T-helper 22 cell (primary cell): ENCODE results near the gene CACNA1D.
"Not testable (repeated sequence)": the region's sequence is repeated elsewhere in the genome, so short reads cannot be mapped to it uniquely, and the experiment has no call there.

Experiments
- DNase-seq: peaks from one replicate; pipeline ENCODE4 v3.0.0-alpha.2; 2020; ENCODE audit warnings: low read depth

Gene CACNA1D

DNA sequence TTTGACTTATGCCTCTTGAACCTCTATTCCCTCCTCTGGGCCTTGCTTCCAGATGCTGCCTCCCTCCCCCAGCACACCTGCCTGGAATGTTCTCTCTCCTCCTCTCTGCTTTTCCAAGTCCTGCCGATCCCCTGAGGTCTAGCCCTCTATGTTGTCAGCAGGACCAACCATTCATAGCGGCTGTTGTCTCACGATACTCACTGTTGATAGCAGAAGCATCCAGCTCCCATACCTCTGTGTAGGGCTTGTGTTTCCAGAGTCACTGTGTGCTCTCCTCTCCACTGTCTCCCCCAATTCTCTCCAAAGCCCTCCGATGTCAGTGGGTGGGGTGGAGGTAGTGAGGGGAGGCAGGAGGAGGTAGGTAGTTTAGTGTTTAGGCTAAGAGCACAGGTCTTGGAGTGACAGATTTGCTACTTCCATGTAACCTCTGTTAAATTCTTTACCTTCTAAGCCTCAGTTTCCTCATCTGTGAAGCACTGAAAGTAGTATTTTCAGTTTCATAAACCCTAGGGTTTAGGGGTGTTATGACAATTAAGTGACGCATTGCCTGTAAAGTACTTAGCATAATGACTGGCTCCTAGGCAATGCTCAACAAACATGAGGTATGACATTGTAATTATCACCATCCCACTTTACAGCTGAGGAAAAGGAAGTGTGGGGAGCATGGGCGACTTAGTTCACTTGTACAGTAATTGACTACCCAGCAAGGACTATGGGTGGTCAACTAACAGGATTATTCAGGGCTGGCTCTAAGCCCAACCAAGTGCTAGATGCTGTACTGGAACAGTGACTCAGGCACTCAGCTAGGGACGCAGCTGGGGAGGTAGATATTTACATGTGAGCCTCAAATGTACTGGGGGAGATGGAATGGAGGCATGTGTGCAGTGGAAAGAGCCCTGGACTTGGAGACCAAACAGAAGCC is 122.8 kb downstream of the CACNA1D start:
- DNase-seq = no peak

DNA sequence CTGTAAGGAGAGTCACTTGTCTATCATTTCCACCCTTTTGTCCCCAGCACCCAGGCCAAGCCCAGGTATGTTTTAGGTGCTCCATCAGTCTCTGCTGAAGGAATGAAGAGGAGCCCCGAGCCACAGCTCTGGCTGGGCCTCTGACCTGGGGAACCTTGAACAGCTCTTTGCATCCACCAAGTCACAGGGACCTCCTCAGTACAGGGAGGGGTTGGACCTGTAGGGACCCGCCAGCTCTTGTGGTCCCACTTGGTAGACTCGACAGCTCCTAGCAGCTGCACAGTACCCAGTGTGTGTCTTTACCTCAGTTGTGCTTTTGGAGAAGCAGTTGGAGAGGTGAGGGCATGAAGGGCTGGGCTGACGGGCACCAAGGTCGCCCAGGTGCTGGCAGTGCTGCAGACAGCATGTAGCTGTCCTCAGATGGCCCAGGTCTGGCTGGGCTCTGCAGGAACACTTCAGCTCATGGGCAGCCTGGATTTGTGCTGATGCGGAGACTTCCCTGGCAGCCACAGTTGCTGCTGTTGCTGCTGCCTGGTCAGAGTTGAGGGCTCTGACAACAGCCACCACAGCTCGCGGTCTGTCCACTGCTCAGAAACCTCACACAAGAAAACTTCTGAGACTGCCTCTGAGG is 123.6 kb downstream of the CACNA1D start:
- DNase-seq = no peak

DNA sequence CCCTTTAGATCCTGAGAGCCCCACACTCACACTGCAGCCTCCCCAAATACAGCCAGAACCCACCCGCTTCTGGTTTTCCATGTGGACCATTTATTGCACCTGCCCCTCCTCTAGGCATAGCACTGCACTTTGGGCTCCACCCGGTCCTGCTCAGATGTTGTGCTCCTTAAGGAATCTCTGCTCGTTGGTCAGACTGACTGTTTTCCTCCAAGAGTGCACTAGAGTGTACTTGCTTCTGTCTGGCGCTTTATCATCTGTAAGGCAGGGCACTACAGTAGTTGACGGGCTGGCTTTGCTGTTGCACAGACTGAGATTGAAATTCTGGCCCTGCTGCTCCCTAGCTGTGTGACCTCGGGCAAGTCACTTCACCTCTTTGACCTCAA is 124.1 kb downstream of the CACNA1D start:
- no peak for DNase-seq

DNA sequence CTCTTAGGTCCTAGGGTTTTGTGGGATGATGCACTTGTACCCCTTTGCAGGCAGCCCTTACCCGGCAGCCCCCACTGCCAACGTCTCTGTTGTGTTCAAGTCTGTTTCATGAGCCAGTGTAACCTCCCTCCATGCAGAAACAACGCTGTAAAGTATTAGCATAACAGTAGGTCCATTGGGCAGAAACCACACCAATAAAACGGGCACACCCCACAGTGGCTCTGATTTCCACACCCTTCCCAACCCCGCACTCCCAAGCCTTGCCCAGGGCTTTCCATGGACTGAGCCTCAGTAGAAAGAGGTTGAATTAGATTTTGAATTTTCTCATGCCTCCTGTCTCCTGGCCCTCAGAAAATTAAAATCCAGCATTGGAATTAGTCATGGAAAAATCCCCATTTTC is 124.5 kb downstream of the CACNA1D start:
- no peak for DNase-seq

DNA sequence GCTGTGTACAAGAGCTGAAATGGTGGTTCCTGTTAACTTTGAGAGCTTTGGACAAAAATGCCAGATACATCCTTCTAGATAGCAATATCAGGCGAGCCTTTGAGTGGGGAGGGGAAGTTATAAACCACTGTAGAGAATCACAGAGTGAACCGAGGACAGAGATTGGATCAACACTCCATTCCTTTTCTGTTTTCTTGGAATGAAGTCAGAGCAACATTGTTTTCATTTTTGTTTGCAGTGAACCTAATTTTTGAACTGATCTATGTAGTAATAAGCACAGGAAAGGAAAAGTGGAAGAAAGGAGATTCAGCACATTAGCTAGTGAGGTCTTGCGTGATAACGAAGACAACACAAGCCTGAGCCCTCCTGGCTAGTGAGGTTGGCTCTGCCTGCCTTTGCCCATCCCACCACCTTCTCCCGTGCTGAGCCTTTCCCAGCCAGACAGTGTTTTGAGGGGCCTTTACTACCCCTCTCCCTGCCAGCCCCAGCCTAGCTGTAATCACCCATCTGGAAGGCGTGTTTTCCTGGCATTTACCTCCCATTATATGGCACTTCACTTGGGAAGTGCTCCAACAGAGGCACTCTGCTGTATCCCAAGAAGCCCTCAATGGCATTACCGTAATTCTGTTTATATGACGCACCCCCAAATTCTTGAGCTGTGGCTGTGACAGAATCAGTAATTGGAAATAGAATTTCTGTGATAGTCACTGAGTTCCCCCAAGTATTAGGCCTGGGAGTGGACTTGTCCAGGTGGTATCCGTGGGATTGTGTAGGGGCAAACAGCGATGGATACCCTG is 129.8 kb downstream of the CACNA1D start:
- DNase-seq = no peak

DNA sequence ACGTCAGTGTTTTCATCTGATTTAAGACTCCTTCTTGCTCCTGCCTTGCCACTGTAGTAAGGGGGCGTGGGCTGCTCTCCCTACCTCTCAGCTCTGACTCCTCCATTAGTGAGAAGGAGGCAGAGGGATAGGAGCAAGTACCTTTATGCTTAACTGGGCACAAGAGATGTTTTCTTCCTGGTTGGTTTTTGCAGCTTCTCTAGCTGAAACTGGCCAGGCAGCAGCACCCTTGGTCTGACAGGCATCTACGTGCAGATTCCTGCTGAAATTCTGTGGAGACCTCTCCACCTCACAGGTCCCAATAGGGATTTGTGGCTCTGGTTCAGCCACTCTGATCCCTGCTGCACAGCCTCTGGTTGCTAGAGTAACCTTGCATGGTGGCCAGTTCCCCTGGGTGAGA is 132.5 kb downstream of the CACNA1D start:
- no peak for DNase-seq

DNA sequence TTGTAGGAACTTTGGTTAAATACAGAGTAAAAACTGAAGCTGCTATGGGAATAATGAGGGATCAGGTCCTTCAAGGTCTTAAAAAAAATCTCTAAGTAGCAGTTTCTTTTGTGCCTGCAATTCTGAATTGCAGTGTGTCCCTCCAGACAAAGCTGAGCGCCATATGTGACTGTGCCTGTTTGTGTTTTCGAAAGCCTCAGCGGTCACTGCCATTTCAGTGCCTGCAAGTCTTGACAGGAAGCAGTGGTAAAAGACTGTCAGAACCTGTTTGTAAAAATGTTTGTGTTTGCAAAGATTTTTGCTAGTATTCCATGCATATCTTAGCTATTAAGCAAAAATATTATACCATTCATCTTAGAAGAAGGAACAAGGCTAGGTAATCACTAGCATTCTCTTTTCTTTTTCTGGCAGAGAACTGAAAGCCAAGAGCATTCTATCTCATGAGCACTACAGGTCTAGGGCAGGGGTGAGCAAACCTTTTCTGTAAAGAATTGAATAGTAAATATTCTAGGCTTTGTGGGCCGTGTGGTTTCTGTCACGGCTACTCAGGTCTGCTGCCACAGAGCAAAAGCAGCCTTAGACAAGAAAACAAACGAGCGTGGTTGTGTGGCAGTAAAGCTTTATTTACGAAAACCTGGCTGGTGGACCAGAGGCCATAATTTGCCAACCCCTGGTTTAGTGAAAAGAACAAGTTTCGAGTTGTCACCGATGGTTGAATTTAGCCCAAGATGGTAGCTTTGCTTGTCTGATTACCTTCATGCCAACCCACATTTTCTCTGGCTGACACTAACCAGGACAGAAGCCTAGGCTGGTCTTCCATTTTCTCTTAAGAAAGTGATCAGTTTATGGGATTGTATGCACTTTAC is 134.4 kb downstream of the CACNA1D start:
- no peak for DNase-seq

DNA sequence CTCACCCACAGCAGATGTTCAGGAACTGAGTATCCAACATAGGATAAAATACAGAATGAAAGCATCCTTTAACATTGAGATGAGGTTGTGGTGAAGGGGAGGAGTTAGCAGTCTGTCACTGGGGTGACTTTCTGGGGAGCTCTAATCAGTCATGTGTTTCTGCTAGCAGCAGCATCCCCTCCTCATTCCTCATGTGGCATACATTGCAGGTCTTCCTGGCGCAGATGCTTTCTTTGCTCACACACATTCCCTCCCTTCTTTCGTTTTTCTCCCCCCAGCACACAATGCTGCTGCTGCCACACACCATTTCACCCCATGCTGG is 135.0 kb downstream of the CACNA1D start:
- DNase-seq = no peak

DNA sequence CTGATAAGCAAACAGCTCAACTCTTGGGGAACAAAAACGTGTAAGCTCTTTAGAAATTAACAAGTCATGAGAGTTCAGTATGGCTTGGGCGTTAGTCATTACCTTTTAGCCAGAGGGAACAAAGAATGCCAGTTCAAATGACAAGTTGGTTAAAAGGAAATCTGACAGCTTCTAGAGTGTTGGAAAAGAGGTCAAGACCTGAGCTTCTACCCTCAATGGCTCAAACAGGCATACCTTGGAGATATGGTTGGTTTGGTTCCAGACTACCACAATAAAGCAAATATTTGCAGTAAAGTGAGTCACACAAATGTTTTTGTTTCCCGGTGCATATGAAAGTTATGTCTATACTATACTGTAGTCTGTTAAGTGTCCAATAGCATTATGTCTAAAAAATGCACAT is 136.1 kb downstream of the CACNA1D start:
- no peak for DNase-seq

DNA sequence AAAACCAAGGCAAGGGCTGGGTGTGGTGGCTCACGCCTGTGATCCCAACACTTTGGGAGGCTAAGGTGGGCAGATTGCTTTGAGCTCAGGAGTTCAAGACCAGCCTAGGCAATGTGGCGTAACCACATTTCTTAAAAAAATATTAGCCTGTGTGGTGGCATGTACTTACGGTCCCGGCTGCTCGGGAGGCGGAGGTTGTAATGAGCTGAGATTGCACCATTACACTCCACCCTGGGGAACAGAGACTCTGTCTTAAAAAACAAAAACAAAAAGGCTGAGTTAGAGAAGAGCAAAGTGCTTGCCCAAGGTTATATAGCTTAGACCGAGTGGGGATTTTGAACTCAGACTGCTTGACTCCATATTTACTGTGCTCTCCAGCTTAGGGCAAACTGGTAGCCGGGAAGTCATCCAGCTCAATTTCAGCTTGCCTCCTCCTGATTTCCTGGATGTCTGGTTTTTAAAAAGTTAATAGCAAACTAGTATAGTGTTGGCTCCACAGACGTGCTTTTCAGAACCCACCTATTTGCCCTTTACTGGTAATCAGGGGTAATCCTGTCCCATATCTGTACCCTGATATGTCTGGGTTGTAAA is 138.9 kb downstream of the CACNA1D start:
- no peak for DNase-seq

DNA sequence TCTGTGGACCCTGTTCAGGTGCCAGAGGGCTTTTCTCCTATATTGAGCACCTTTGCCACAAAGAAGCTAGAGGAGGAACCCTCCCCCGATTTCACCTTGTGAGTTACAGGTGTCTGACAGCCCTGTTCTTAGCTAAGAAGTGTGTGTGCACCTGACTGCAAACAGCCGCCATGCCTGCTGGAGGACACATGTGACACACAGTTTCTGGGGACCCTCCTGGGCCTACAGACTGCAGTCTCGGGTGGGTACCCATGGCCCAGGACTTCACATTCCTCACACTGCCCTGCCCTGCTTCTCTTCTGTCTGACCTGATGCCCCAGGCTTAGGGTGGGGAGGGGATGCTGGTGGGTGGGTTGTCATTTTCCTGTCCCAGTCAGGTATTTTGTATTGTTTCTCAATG is 140.6 kb downstream of the CACNA1D start:
- DNase-seq = no peak

DNA sequence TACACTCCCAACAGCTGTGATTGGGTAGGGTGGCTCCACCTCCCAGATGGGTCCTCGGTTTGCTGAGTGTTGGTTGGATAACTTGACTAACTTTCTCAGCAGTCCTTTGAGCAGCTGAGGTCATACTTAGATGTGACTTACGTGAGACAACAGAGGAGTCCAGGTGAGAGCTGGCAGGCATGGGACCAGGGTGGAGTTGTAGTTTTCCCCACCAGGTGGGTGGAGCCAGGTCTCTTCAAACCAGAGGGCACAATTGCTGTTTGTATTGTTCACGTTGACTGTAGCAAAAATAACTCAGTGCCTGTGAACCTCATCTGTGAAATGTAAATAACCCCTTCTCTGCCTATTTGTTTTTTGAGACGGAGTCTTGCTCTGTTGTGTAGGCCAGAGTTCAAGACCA is 144.4 kb downstream of the CACNA1D start:
- DNase-seq = not testable (repeated sequence)

DNA sequence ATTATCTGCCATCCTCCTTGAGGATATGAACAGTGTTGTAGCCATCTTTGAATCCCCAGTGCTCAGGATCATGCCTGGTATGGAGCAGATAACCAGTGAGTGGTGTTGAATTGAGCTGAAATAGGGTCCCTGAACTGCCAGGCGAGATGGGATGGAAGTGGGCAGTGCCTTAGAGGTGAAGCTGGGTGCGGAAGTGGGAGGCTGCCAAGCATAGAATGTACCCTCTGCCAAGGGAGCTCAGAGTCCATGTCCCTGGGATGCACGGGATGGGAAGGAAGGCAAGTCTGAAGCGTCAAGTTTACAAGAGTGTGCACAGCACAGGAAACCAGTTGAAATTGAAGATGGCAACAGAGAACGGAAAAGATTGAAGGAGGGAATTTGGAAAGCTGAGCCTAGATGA is 147.0 kb downstream of the CACNA1D start:
- no peak for DNase-seq

DNA sequence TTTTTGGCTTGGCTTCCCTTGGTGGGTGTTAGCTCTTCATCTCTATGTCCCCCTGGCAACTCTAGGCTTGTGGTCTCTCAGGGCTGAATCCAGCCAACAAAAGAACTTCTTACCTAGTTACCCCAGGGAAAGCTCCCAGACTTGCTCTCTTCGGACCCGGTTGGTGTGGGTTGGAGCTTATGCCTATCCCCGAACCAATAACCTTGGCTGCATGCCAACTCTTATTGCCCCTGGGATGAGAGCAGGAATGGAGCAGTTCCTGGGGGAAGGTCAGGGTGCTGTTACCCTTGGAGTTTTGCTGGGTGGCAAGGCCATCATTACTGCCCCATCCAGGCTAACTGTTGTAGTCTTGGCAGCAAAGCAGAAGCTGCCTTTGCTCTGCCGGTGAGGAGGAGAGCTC is 147.8 kb downstream of the CACNA1D start:
- no peak for DNase-seq

DNA sequence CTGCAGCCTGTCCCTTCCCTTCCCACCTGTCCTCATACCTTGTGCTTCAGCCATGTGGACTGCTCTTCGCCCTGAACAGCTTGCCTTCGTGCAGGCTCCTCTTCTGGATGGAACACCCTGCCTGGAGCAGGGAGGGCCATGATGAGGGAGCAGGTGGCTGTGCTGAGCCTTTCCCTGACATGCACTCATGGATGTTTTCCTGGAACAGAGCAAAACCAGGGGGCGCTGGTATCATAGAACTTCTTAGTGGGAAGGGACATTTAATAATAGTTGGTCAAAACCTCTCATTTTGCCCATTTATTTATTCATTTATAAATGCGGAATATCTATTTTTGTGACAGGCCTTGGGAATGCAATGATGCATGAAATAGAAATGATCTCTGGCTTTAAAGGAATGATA is 149.3 kb downstream of the CACNA1D start:
- DNase-seq = no peak

DNA sequence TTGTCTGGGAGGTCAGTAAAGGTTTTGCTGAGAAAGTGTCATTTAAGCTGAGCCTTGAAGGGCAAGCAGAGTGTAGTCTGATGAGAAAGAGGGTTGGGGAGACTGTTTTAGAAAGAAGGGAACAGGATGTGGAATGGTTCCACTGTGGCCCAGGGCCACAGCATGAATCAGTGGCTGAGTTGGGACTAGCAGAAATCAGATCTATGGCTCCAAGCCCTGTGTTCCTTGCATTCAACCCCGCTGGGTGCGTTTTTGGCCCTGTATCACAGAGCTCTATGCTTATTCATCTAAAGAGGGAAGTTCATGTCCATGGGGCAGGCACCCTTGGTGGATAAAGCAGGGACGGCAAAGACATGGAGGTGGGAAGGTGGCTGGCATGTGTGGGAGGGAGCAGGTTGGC is 151.3 kb downstream of the CACNA1D start:
- no peak for DNase-seq

DNA sequence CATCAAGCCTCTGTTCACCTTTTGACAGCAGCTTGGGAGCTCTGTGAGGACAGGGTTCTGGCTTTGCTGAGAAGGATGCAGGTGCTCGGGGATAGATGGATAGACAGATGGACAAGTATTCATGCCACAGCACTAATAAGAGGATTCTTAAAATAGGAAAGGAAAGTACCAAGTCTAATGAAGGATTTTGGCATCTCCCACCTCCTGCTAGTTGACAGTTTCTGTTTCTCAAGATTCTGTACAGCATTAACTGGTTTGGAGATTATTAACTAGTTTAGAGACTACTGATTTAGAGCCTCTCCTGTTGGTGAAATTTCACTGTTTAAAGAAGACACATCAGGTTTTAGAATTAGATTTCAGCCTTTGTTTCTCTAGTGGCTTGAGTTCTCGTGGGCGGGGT is 152.3 kb downstream of the CACNA1D start:
- no peak for DNase-seq

DNA sequence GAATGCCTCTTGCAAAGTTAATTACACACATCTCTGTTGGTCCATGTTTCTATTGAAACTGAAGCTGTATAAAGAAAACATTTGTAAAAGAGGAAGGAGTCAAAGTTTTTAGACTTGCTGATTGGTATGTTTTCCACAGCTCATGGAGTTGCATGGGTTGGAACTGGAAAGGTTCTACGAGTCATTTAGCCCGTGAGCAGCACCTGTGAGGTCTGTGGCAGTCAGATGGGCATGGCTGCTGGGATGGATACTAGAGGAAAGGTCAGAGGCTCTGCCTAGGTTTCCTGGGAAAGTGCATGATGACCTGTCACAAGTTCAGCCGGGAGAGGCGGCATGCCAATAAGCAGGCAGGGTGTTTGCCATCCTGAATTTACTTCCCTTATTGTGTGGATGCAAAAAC is 155.4 kb downstream of the CACNA1D start:
- no peak for DNase-seq

DNA sequence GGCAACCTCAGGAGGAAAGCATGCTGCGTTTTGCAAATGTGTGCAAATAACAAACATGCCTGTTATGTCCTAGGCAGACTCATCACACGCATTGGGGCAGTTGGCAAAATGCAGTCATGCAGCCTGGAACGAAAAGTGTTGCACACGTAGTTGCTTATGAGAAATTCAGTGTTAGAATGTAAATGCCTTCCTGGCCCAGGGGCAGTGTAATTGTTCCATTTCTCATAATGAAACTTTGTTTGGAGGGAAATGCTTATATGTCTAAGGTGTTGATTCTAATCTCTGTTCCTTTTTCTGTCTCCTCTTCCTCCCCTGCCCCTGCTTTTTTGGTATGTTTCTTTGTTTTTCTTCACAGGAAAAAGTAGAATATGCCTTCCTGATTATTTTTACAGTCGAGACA is 156.0 kb downstream of the CACNA1D start:
- DNase-seq = no peak

DNA sequence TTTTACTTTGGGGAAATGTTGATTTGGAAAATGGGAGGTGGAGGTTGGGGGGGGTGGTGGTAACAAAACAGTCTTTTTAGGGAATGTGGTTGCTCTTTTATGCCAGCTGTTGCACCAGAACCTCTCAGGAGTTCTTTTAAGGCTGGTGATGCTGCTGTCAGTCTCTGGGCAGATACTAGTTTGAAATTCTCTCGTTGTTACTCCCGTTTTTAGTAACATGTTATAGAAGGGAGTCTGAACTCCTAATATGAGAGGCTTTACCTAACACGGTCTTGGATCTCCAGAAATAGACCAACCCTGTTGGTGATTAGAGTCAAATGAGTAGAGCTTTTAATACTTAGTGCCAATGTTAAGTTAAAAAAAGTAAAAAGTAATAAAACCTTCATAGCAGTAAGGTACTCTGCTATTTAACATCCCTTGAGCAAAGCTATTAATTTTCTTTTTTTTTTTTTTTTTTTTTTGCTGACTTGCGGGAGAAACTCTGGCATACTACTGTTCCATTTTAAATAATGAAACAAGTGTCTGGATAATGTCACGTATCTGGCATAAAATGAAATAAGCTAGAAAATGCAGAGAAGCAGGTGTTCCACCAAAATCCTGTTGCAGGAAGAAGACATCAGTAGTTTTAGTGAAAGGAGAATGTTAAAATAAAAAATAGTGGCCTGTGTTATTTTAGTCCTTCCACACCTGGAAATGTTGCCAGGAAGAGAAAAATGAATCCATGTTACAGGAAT is 156.7 kb downstream of the CACNA1D start:
- no peak for DNase-seq

DNA sequence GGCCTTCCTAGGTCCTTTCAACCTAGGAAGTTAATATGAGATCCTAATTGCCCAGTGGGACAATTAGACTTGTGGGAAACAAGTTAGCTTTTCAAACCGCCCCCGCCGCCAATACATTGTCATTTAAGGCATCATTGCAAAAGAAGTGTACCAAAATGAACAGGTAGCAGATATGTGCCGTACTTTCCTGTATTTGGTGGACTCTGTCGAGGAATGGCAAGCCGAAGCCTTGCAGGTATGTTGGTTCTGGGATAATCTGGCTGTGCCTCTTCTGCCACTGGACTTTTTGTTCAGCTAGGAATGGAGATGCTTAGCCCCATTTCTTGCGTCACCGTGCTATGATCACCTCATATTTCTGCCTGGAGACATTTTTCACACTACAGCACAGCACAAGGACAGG is 157.5 kb downstream of the CACNA1D start:
- no peak for DNase-seq
